Liver (tissue), 9 donors: ENCODE measurements around the gene NEBL. TPM values are rescaled to one million over a fixed set of nuclear protein-coding genes. Genes with fewer than 3 reads are reported as not detected.

ENCODE experiments used
- DNase-seq: peaks from one replicate; pipeline ENCODE4 v3.0.0-alpha.2; 2017; ENCODE audit warnings: low spot score
- H3K27ac ChIP-seq, 2 donors: one replicate each; pipeline ENCODE4 v1.7.0; 2013; ENCODE audit warnings: inconsistent platforms in 2 of 2, low read length in 2 of 2, control low read depth in 1 of 2, low read depth in 1 of 2, mild to moderate bottlenecking in 1 of 2
- H3K27me3 ChIP-seq, 4 donors: one replicate each; pipeline versions ENCODE4 v1.6.1 to v1.7.0; 2013; ENCODE audit warnings: low read length in 3 of 4, inconsistent platforms in 1 of 4, mild to moderate bottlenecking in 1 of 4, moderate library complexity in 1 of 4; ENCODE audit not compliant: control insufficient read depth in 4 of 4, insufficient read depth in 4 of 4
- H3K36me3 ChIP-seq, 4 donors: one replicate each; pipeline versions ENCODE4 v1.6.1 to v1.7.0; 2013; ENCODE audit warnings: low read length in 3 of 4, mild to moderate bottlenecking in 3 of 4, low read depth in 1 of 4, moderate library complexity in 1 of 4; ENCODE audit not compliant: control insufficient read depth in 4 of 4, insufficient read depth in 3 of 4
- H3K4me1 ChIP-seq, 4 donors: one replicate each; pipeline versions ENCODE4 v1.6.1 to v1.7.0; 2013; ENCODE audit warnings: low read length in 3 of 4, mild to moderate bottlenecking in 3 of 4, moderate library complexity in 1 of 4; ENCODE audit not compliant: control insufficient read depth in 4 of 4, insufficient read depth in 4 of 4
- H3K4me3 ChIP-seq, 3 donors: one replicate each; pipeline versions ENCODE4 v1.6.1 to v1.7.0; 2013; ENCODE audit warnings: low read length in 3 of 3, control low read depth in 1 of 3, low read depth in 1 of 3, mild to moderate bottlenecking in 1 of 3
- H3K9ac ChIP-seq, 2 donors: one replicate each; pipeline ENCODE4 v1.7.0; 2013; ENCODE audit warnings: low read length in 2 of 2, mild to moderate bottlenecking in 2 of 2, moderate library complexity in 2 of 2, control low read depth in 1 of 2, low read depth in 1 of 2
- H3K9me3 ChIP-seq, 4 donors: one replicate each; pipeline versions ENCODE4 v1.6.1 to v1.7.0; 2013; ENCODE audit warnings: low read length in 3 of 4; ENCODE audit not compliant: control insufficient read depth in 4 of 4
- ATF3 ChIP-seq: IDR thresholded peaks from 2 replicates; pipeline ENCODE4 v1.6.1; 2016; ENCODE audit warnings: antibody characterized with exemption
- EGR1 ChIP-seq, 2 donors: IDR thresholded peaks; 2 replicates each; pipeline ENCODE4 v1.6.1; 2016 to 2018; ENCODE audit warnings: antibody characterized with exemption in 2 of 2, low read depth in 2 of 2
- FOXA1 ChIP-seq: IDR thresholded peaks from 2 replicates; pipeline ENCODE4 v1.6.1; 2016; ENCODE audit warnings: antibody characterized with exemption
- GABPA ChIP-seq, 2 donors: IDR thresholded peaks in 1 of 2; conservative IDR thresholded peaks in 1 of 2; 2 replicates each; pipeline ENCODE4 v1.6.1; 2016; ENCODE audit warnings: antibody characterized with exemption in 2 of 2, mild to moderate bottlenecking in 1 of 2, moderate library complexity in 1 of 2
- HNF4G ChIP-seq: IDR thresholded peaks from 2 replicates; pipeline ENCODE4 v1.6.1; 2016; ENCODE audit warnings: antibody characterized with exemption
- MAX ChIP-seq: IDR thresholded peaks from 2 replicates; pipeline ENCODE4 v1.6.1; 2016; ENCODE audit warnings: antibody characterized with exemption
- NR2F2 ChIP-seq: IDR thresholded peaks from 2 replicates; pipeline ENCODE4 v1.6.1; 2016; ENCODE audit warnings: antibody characterized with exemption
- RAD21 ChIP-seq, 2 donors: IDR thresholded peaks; 2 replicates each; pipeline ENCODE4 v1.6.1; 2016; ENCODE audit warnings: antibody characterized with exemption in 2 of 2, mild to moderate bottlenecking in 2 of 2
- RXRA ChIP-seq, 2 donors: IDR thresholded peaks; 2 replicates each; pipeline ENCODE4 v1.6.1; 2017 to 2018; ENCODE audit warnings: antibody characterized with exemption in 2 of 2, mild to moderate bottlenecking in 1 of 2
- SP1 ChIP-seq: IDR thresholded peaks from 2 replicates; pipeline ENCODE4 v1.6.1; 2018; ENCODE audit warnings: antibody characterized with exemption, mild to moderate bottlenecking
- TAF1 ChIP-seq: conservative IDR thresholded peaks from 2 replicates; pipeline ENCODE4 v1.6.1; 2016; ENCODE audit warnings: antibody characterized with exemption, mild to moderate bottlenecking
- YY1 ChIP-seq: IDR thresholded peaks from 2 replicates; pipeline ENCODE4 v1.6.1; 2016; ENCODE audit warnings: antibody characterized with exemption, mild to moderate bottlenecking
- ZBTB33 ChIP-seq: IDR thresholded peaks from 2 replicates; pipeline ENCODE4 v1.6.1; 2016; ENCODE audit warnings: antibody characterized with exemption
- WGBS: extraction: QIAGEN DNeasy Blood & Tissue Kit; methylation state at CpG from one replicate; pipeline ENCODE4 v1.1.7; 2013; 5-methylcytosine and 5-hydroxymethylcytosine counted together
- polyA plus RNA-seq, 2 donors: library from polyadenylated mRNA; stranded (reverse) in 1 of 2; unstranded in 1 of 2; fragments of 200-250 nt in 1 of 2; fragments of >200 nt in 1 of 2; fragmentation: Nextera tagmentation in 1 of 2; extraction: Ambion mirVana in 1 of 2; gene quantifications; one replicate each; pipeline versions ENCODE4 v1.2.1 to v1.2.3, GENCODE V29; 2013 to 2015
- total RNA-seq, 2 donors: library from RNA; depleted of rRNA; stranded (reverse); fragments of >200 nt; gene quantifications; one replicate each; pipeline ENCODE4 v1.2.3, GENCODE V29; 2014
- donor health status: healthy.
- donor health status: healthy.
- donor health status: healthy.
- donor health status: healthy.
- donor health status: healthy.

The NEBL gene
- total and polyA plus RNA-seq, 4 donors = 0.22 to 1.8 (median 0.81) TPM

GRCh38 chr10:20771051-20771450, 126.1 kb downstream of the NEBL start (continued):
- TF ChIP-seq ZBTB33 = no peak
- no peak for TF ChIP-seq ATF3
- no peak for TF ChIP-seq YY1
- no peak for TF ChIP-seq RAD21 (IDR thresholded peaks at IDR 0.05)
- TF ChIP-seq MAX = no peak
- no peak for TF ChIP-seq FOXA1
- TF ChIP-seq TAF1 = no peak
- TF ChIP-seq NR2F2 = no peak

GRCh38 chr10:20769481-20769880, 127.6 kb downstream of the NEBL start:
- Histone ChIP-seq H3K9me3 (no peaks in the 10 kb centered on the region), H3K27ac (no peak overlapping the region), H3K4me3 (no peak overlapping the region), H3K36me3 (no peaks in the 10 kb centered on the region), H3K27me3 (peaks cover 0 to 2% (median 0%) of the 10 kb centered on the region in 4 donors), H3K9ac (no peak overlapping the region), H3K4me1 (no peaks in the 10 kb centered on the region)
- TF ChIP-seq GABPA (IDR thresholded peaks at IDR 0.05 in 1 of 2, conservative IDR thresholded peaks at IDR 0.05 in 1 of 2) (no peak), HNF4G (no peak), RAD21 (IDR thresholded peaks at IDR 0.05) (no peak), SP1 (no peak), EGR1 (IDR thresholded peaks at IDR 0.05; ENCODE audit: low read depth in 2 of 2) (no peak), NR2F2 (no peak), FOXA1 (no peak), RXRA (IDR thresholded peaks at IDR 0.05) (no peak)
- 28% methylated on average over 3 of the region's 3 CpGs for WGBS
- DNase-seq = no peak

DNA sequence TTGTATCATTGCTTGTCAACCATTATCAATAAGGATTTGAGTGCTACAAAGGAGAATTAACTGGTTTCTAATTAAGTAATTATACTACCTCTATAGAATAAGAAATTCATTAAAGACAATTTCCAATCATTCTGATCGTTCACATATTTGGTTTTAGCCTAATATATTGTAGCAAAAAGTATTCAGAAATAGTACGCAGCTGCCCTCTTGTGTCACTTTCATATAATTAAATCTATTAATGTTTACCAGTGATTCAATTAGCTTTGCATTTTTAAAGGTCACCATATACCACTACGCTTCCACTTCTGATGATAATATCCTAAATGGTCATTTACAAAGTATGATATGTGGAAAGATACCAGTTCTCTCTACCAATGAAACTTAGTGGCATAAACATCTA, 128.3 kb downstream of the NEBL start:
- Histone ChIP-seq H3K27ac (no peak overlapping the region), H3K9ac (no peak overlapping the region), H3K9me3 (no peaks in the 10 kb centered on the region), H3K4me1 (no peaks in the 10 kb centered on the region), H3K36me3 (no peaks in the 10 kb centered on the region), H3K4me3 (no peak overlapping the region), H3K27me3 (peaks cover 0 to 2% (median 0%) of the 10 kb centered on the region in 4 donors)
- DNase-seq = no peak
- TF ChIP-seq ZBTB33 (no peak), RAD21 (IDR thresholded peaks at IDR 0.05) (peak; percentile 61 to 66)
- 32% methylated on average over 3 of the region's 3 CpGs for WGBS
